MV-4-11 (cell line): Measurements from ENCODE around the gene LRRC57.

Experiments used
- DNase-seq: peaks from one replicate; lab custom pipeline; 2025; lab: John Stamatoyannopoulos, UW

The LRRC57 gene

GRCh38 chr15:42549741-42550392 lies 1.3 kb upstream of the LRRC57 start:
- peak; percentile 37 for DNase-seq

GRCh38 chr15:42549032-42549491 lies 469 bp upstream of the LRRC57 start:
- DNase-seq = peak; percentile 42

- DNase-seq = no peak
These were observed 710 bp downstream of the LRRC57 start for GRCh38 chr15:42547918-42548248.

- peak; percentile 84 for DNase-seq
These were observed 3.6 kb downstream of the LRRC57 start for GRCh38 chr15:42544853-42545629.

- DNase-seq = no peak
These were observed 15.3 kb downstream of the LRRC57 start for GRCh38 chr15:42533246-42533645.

- DNase-seq = no peak
These were observed 19.6 kb downstream of the LRRC57 start for GRCh38 chr15:42528970-42529369.

GRCh38 chr15:42523331-42523730 lies 25.3 kb downstream of the LRRC57 start:
- DNase-seq = no peak

GRCh38 chr15:42511007-42511391 lies 37.6 kb downstream of the LRRC57 start:
- DNase-seq = peak; percentile 64

- DNase-seq = no peak
These were observed 38.2 kb downstream of the LRRC57 start for GRCh38 chr15:42510258-42511006.

GRCh38 chr15:42508263-42508690 lies 40.3 kb downstream of the LRRC57 start:
- no peak for DNase-seq

- DNase-seq = no peak
These were observed 41.1 kb downstream of the LRRC57 start for GRCh38 chr15:42507514-42507913.

GRCh38 chr15:42504631-42505030 lies 44.0 kb downstream of the LRRC57 start:
- DNase-seq = no peak

GRCh38 chr15:42503825-42504224 lies 44.8 kb downstream of the LRRC57 start:
- DNase-seq = peak; percentile 37

GRCh38 chr15:42502477-42502876 lies 46.1 kb downstream of the LRRC57 start:
- no peak for DNase-seq

- DNase-seq = no peak
These were observed 48.6 kb downstream of the LRRC57 start for GRCh38 chr15:42499858-42500609.

- no peak for DNase-seq
These were observed 50.2 kb downstream of the LRRC57 start for GRCh38 chr15:42498212-42499068.

- peak; percentile 83 for DNase-seq
These were observed 53.0 kb downstream of the LRRC57 start, which contains the start of gene SNAP23 for GRCh38 chr15:42495361-42496212. TSS of gene SNAP23 (plus strand) at chr15:42495634. CDS start at chr15:42511847, 16,213 bp downstream.

- no peak for DNase-seq
These were observed 53.6 kb downstream of the LRRC57 start for GRCh38 chr15:42494998-42495360.

- peak; percentile 76 for DNase-seq
These were observed 54.9 kb downstream of the LRRC57 start for GRCh38 chr15:42493679-42494078.
